DOHH2 (cell line): ENCODE results near the gene FGF7.

Source experiments
- H3F3A ChIP-seq: fragments of 200-600 bp; sonication (generic), shearing (Covaris generic); 2 replicates; pipeline ENCODE4 v1.6.0; 2016; ENCODE audit warnings: antibody characterized with exemption, mild to moderate bottlenecking; ENCODE audit not compliant: control insufficient read depth, insufficient read depth
- H3K27ac ChIP-seq: fragments of 200-600 bp; sonication (generic); 2 replicates; pipeline ENCODE4 v1.5.1; 2014; ENCODE audit warnings: low read depth, mild to moderate bottlenecking, low read length, moderate library complexity
- H3K27me3 ChIP-seq: fragments of 200-600 bp; sonication (generic); 2 replicates; pipeline ENCODE4 v1.6.1; 2014; ENCODE audit warnings: mild to moderate bottlenecking, low read length, mixed read lengths; ENCODE audit not compliant: control insufficient read depth
- H3K36me3 ChIP-seq: fragments of 200-600 bp; sonication (generic); 2 replicates; pipeline ENCODE4 v1.6.1; 2014; ENCODE audit warnings: mild to moderate bottlenecking, low read length, moderate library complexity, mixed read lengths; ENCODE audit not compliant: control insufficient read depth
- H3K4me1 ChIP-seq: fragments of 200-600 bp; sonication (generic); 2 replicates; pipeline ENCODE4 v1.6.1; 2014; ENCODE audit warnings: mild to moderate bottlenecking, low read length, mixed read lengths; ENCODE audit not compliant: control insufficient read depth
- H3K4me2 ChIP-seq: fragments of 200-600 bp; sonication (generic); 2 replicates; pipeline ENCODE4 v1.6.0; 2014; ENCODE audit warnings: mild to moderate bottlenecking, low read length, moderate library complexity
- H3K4me3 ChIP-seq: fragments of 200-600 bp; sonication (generic); 2 replicates; pipeline ENCODE4 v1.5.1; 2014; ENCODE audit warnings: mild to moderate bottlenecking, low read length, mixed read lengths
- H3K79me2 ChIP-seq: fragments of 200-600 bp; sonication (generic); 2 replicates; pipeline ENCODE4 v1.6.1; 2014; ENCODE audit warnings: mild to moderate bottlenecking, low read length, mixed read lengths; ENCODE audit not compliant: control insufficient read depth
- H3K9me2 ChIP-seq: fragments of 200-600 bp; sonication (generic); replicated peaks from 2 replicates; pipeline ENCODE4 v1.6.1; 2014; ENCODE audit warnings: mild to moderate bottlenecking, low read length, mixed read lengths; ENCODE audit not compliant: control insufficient read depth
- H3K9me3 ChIP-seq: fragments of 200-600 bp; sonication (generic); 2 replicates; pipeline ENCODE4 v1.6.1; 2014; ENCODE audit warnings: antibody characterized with exemption, low read length, mixed read lengths; ENCODE audit not compliant: control insufficient read depth, insufficient read depth
- H4K20me1 ChIP-seq: fragments of 200-600 bp; sonication (generic); 2 replicates; pipeline ENCODE4 v1.6.0; 2014; ENCODE audit warnings: low read depth, mild to moderate bottlenecking, antibody characterized with exemption, low read length, moderate library complexity; ENCODE audit not compliant: control insufficient read depth, insufficient read depth
- CTCF ChIP-seq: fragments of 200-600 bp; sonication (generic); IDR thresholded peaks from one replicate; pipeline ENCODE4 v1.5.1; 2014; ENCODE audit warnings: antibody characterized with exemption, mild to moderate bottlenecking, low read depth, low read length; ENCODE audit not compliant: poor library complexity, severe bottlenecking
- EZH2phosphoT487 ChIP-seq: fragments of 200-600 bp; sonication (generic); IDR thresholded peaks from 2 replicates; pipeline ENCODE4 v1.6.1; 2017; ENCODE audit warnings: borderline replicate concordance, mild to moderate bottlenecking, antibody characterized with exemption, low read length, moderate library complexity, mixed read lengths

FGF7 gene

GRCh38 chr15:49439678-49440395 lies 16.8 kb downstream of the FGF7 start:
- H3F3A ChIP-seq, result no peaks in the 10 kb centered on the region
- H3K27ac ChIP-seq, result no peak overlapping the region
- H3K4me2 ChIP-seq, result no peak overlapping the region
- no peaks in the 10 kb centered on the region for H3K27me3 ChIP-seq
- no peaks in the 10 kb centered on the region for H3K9me3 ChIP-seq
- H3K36me3 ChIP-seq, result no peaks in the 10 kb centered on the region
- H3K9me2 ChIP-seq, result no peaks in the 10 kb centered on the region
- no peaks in the 10 kb centered on the region for H4K20me1 ChIP-seq
- TF ChIP-seq CTCF, result no peak
- H3K4me3 ChIP-seq, result no peak overlapping the region
- peaks cover 17% of the 10 kb centered on the region for H3K4me1 ChIP-seq
- H3K79me2 ChIP-seq, result no peaks in the 10 kb centered on the region

GRCh38 chr15:49441356-49441755 lies 18.3 kb downstream of the FGF7 start:
- Histone ChIP-seq H3K36me3 (no peaks in the 10 kb centered on the region), H3K27ac (no peak overlapping the region), H3K9me2 (no peaks in the 10 kb centered on the region), H4K20me1 (no peaks in the 10 kb centered on the region), H3K79me2 (no peaks in the 10 kb centered on the region), H3K4me2 (no peak overlapping the region), H3F3A (no peaks in the 10 kb centered on the region), H3K4me1 (peaks cover 17% of the 10 kb centered on the region), H3K9me3 (no peaks in the 10 kb centered on the region), H3K27me3 (no peaks in the 10 kb centered on the region), H3K4me3 (no peak overlapping the region)
- TF ChIP-seq EZH2phosphoT487 (no peak), CTCF (no peak)

GRCh38 chr15:49441816-49442215 lies 18.8 kb downstream of the FGF7 start:
- H4K20me1 ChIP-seq, result no peaks in the 10 kb centered on the region
- no peak overlapping the region for H3K4me3 ChIP-seq
- no peaks in the 10 kb centered on the region for H3K27me3 ChIP-seq
- no peak for TF ChIP-seq CTCF
- no peak for TF ChIP-seq EZH2phosphoT487
- H3K4me1 ChIP-seq, result peaks cover 17% of the 10 kb centered on the region
- no peaks in the 10 kb centered on the region for H3K36me3 ChIP-seq
- no peak overlapping the region for H3K27ac ChIP-seq
- H3K9me3 ChIP-seq, result no peaks in the 10 kb centered on the region
- H3K4me2 ChIP-seq, result no peak overlapping the region
- no peaks in the 10 kb centered on the region for H3K79me2 ChIP-seq
- H3F3A ChIP-seq, result no peaks in the 10 kb centered on the region
- H3K9me2 ChIP-seq, result no peaks in the 10 kb centered on the region
